GM12878 (cell line): ENCODE measurements around the gene TIGAR. TPM values are rescaled to one million over a fixed set of nuclear protein-coding genes. Genes with fewer than 3 reads are reported as not detected.

Experiments used
- ATAC-seq: fragments of 200-7000 bp; cut with Tn5 transposase; 3 replicates; pipeline ENCODE4 v1.9.1; 2020; ENCODE audit warnings: mild to moderate bottlenecking, moderate library complexity
- BruUV-seq: library from RNA; stranded (reverse); fragments of 400-500 nt; replicated peaks from 2 replicates; lab custom pipeline; 2021; lab: Mats Ljungman, UMichigan
- CTCF ChIA-PET: fragments of 300-600 bp; sonication (Branson Sonifier 250); formaldehyde crosslinking; extraction: SDS; loops from one replicate; lab custom pipeline; 2021; ENCODE audit warnings: inconsistent platforms; lab: Yijun Ruan, JAX
- POLR2A ChIA-PET: fragments of 350-600 bp; formaldehyde crosslinking; extraction: SDS; loops from one replicate; lab custom pipeline; 2021; ENCODE audit warnings: inconsistent platforms; lab: Charles Lee
- RAD21 ChIA-PET: fragments of 300-600 bp; sonication (Branson Sonifier 250); formaldehyde crosslinking; loops from one replicate; lab custom pipeline; 2023; ENCODE audit warnings: antibody characterized with exemption; ENCODE audit not compliant: unreplicated experiment; lab: Charles Lee
- SMC1A ChIA-PET: fragments of 300-600 bp; sonication (Branson Sonifier 250); formaldehyde crosslinking; loops from one replicate; lab custom pipeline; 2023; ENCODE audit not compliant: unreplicated experiment, uncharacterized antibody; lab: Charles Lee
- DNase-seq: peaks from one replicate; pipeline ENCODE4 v3.0.0-alpha.2; 2011; ENCODE audit warnings: low read depth, low spot score
- FAIRE-seq: peaks from 3 replicates; lab custom pipeline; 2011; peaks lifted over from hg19 to GRCh38; lab: Jason Lieb, UNC
- H2AFZ ChIP-seq: 2 replicates; pipeline ENCODE4 v1.6.0; 2011; ENCODE audit warnings: low read depth, low read length, control low read depth; ENCODE audit not compliant: control insufficient read depth
- H3K27ac ChIP-seq: 2 replicates; pipeline ENCODE4 v1.5.1; 2011; ENCODE audit warnings: control low read depth; ENCODE audit not compliant: control insufficient read depth, insufficient read depth
- H3K27me3 ChIP-seq, 2 experiments: replicated peaks in 1 of 2; 2 replicates each; pipeline versions ENCODE4 v1.6.0 to v1.6.1; 2011; ENCODE audit warnings: low read length in 1 of 2; ENCODE audit not compliant: control insufficient read depth in 2 of 2, insufficient read depth in 2 of 2
- H3K36me3 ChIP-seq, 2 experiments: 2 replicates each; pipeline ENCODE4 v1.5.1; 2011; ENCODE audit warnings: low read length in 1 of 2; ENCODE audit not compliant: control insufficient read depth in 2 of 2, insufficient read depth in 2 of 2
- H3K4me1 ChIP-seq: 2 replicates; pipeline ENCODE4 v1.6.1; 2011; ENCODE audit warnings: mild to moderate bottlenecking, low read length, moderate library complexity, mixed read lengths; ENCODE audit not compliant: control insufficient read depth, insufficient read depth
- H3K4me2 ChIP-seq: 2 replicates; pipeline ENCODE4 v1.6.0; 2011; ENCODE audit warnings: control low read depth; ENCODE audit not compliant: control insufficient read depth, insufficient read depth
- H3K4me3 ChIP-seq: fragments of 200-600 bp; sonication (generic); 2 replicates; pipeline ENCODE4 v1.5.1; 2016
- H3K79me2 ChIP-seq: 2 replicates; pipeline ENCODE4 v1.6.0; 2011; ENCODE audit warnings: low read length; ENCODE audit not compliant: control insufficient read depth, insufficient read depth
- H3K9ac ChIP-seq: 2 replicates; pipeline ENCODE4 v1.8.0; 2011; ENCODE audit warnings: low read length, control low read depth, mixed read lengths; ENCODE audit not compliant: control insufficient read depth, insufficient read depth
- H3K9me3 ChIP-seq: replicated peaks from 3 replicates; pipeline ENCODE4 v1.5.1; 2011; ENCODE audit warnings: mild to moderate bottlenecking, low read length; ENCODE audit not compliant: control insufficient read depth, insufficient read depth
- H4K20me1 ChIP-seq: 2 replicates; pipeline ENCODE4 v1.6.0; 2011; ENCODE audit not compliant: control insufficient read depth, insufficient read depth
- ATF7 ChIP-seq: fragments of 450-650 bp; IDR thresholded peaks from 2 replicates; pipeline ENCODE4 v1.6.1; 2016; ENCODE audit warnings: low read depth, mild to moderate bottlenecking
- POLR2AphosphoS5 ChIP-seq: IDR thresholded peaks from 2 replicates; pipeline ENCODE4 v1.6.1; 2011; ENCODE audit warnings: mild to moderate bottlenecking, low read length, inconsistent platforms
- SKIL ChIP-seq: fragments of 450-650 bp; IDR thresholded peaks from 2 replicates; pipeline ENCODE4 v1.6.1; 2017; ENCODE audit warnings: mild to moderate bottlenecking, low read depth, inconsistent platforms; ENCODE audit not compliant: poor library complexity, severe bottlenecking
- ZZZ3 ChIP-seq: IDR thresholded peaks from 2 replicates; pipeline ENCODE4 v1.6.1; 2011; ENCODE audit warnings: low read depth; ENCODE audit not compliant: control insufficient read depth, insufficient read length
- WGBS: methylation state at CpG from one replicate; pipeline ENCODE4 v1.1.6; 2016; ENCODE audit warnings: low lambda C conversion rate; ENCODE audit not compliant: insufficient replicate concordance, insufficient coverage; ENCODE audit errors: missing lambda C conversion rate; 5-methylcytosine and 5-hydroxymethylcytosine counted together
- in situ Hi-C: fragments of 300-500 bp; cut with MboI; formaldehyde crosslinking; loops from 9 replicates; pipeline ENCODE4 v1.14.3; 2018; ENCODE audit warnings: mixed read lengths
- intact Hi-C: fragments of 100-400 bp; cut with micrococcal nuclease; formaldehyde crosslinking; loops from one replicate; pipeline ENCODE4 v1.14.2; 2022; ENCODE audit not compliant: unreplicated experiment
- polyA plus RNA-seq, 11 experiments: library from polyadenylated mRNA; depleted of rRNA in 4 of 11; unstranded in 6 of 11; stranded (reverse) in 5 of 11; fragments of >200 nt; fragmentation: Nextera tagmentation in 4 of 11; fragmentation: Illumina TruSeq in 1 of 11; extraction: Ambion mirVana in 4 of 11; extraction: Trizol in 1 of 11; gene quantifications; 1 replicate in 1 of 11; 2 replicates in 10 of 11; pipeline versions ENCODE4 v1.2.1 to v1.2.3, GENCODE V29; 2011 to 2016; ENCODE audit warnings: inconsistent platforms in 2 of 11, missing spikeins in 2 of 11, low read depth in 1 of 11
- total RNA-seq, 4 experiments: library from RNA; depleted of rRNA in 3 of 4; stranded (reverse); fragments of >200 nt in 3 of 4; fragmentation: Illumina TruSeq in 1 of 4; extraction: Trizol in 1 of 4; gene quantifications; 2 replicates each; pipeline versions ENCODE4 v1.2.1 to v1.2.3, GENCODE V29; 2013 to 2021

Gene TIGAR
- total and polyA plus RNA-seq, 10 of the 15 experiments (the other 5 are each of a cell fraction or from before 2014, with no cell fraction given), result 7.6 to 45.7 (median 16.5) TPM

- intact Hi-C loops, result loop anchor here (10.0 kb wide), 1 partner anchor 310 kb away; no protein-coding TSS in a partner anchor
- peaks cover 23% of the 10 kb centered on the region for H3K4me1 ChIP-seq
- peak overlapping the region; percentile 96 for H3K9ac ChIP-seq
- DNase-seq, result no peak
- TF ChIP-seq ZZZ3, result no peak
- 0 out of 2 replicates have a peak, but pooled peaks have one; percentile 8 for TF ChIP-seq ATF7
- H4K20me1 ChIP-seq, result peaks cover 16% of the 10 kb centered on the region
- SMC1A ChIA-PET, result interaction anchor here (0.7 to 14.5 kb wide), 16 partner anchors 13 to 390 kb away, joined by 3 to 344 read pairs (median 14); no protein-coding TSS in a partner anchor
- peak overlapping the region; percentile 86 for H3K27ac ChIP-seq
- H3K4me3 ChIP-seq, result peak overlapping the region; percentile 99
- H2AFZ ChIP-seq, result no peak overlapping the region
- no peaks in the 10 kb centered on the region for H3K9me3 ChIP-seq
- CTCF ChIA-PET, result interaction anchor here (0.6 to 13.0 kb wide), 19 partner anchors 12 to 402 kb away, joined by 3 to 184 read pairs (median 13); partner anchors contain the start of gene PARP11
- peak overlapping the region; percentile 76; the same call in 1 of the 2 replicates for H3K4me2 ChIP-seq
- no TSS peak for BruUV-seq
- H3K79me2 ChIP-seq, result peaks cover 82% of the 10 kb centered on the region
- 6% methylated on average over 35 of the region's 43 CpGs for WGBS
- in situ Hi-C loops, result loop anchor here (5.0 to 10.0 kb wide), 4 partner anchors 130 to 388 kb away; no protein-coding TSS in a partner anchor
- POLR2A ChIA-PET, result interaction anchor here (0.6 to 12.1 kb wide), 7 partner anchors 13 to 167 kb away, joined by 3 to 193 read pairs (median 7); no protein-coding TSS in a partner anchor
- no peaks in the 10 kb centered on the region for H3K27me3 ChIP-seq
- no peak for FAIRE-seq
- RAD21 ChIA-PET, result interaction anchor here (0.7 to 5.7 kb wide), 17 partner anchors 13 to 390 kb away, joined by 3 to 93 read pairs (median 19); no protein-coding TSS in a partner anchor
- no peak for ATAC-seq
- H3K36me3 ChIP-seq, result peaks cover 11 to 26% of the 10 kb centered on the region in 2 experiments
Measured at GRCh38 chr12:4275016-4275869, 45.8 kb upstream of the TIGAR start.

- H3K9ac ChIP-seq, result peak overlapping the region; percentile 96
- 89% methylated on average over 14 of the region's 14 CpGs for WGBS
- ChIA-PET POLR2A (interaction anchor here (0.6 to 12.1 kb wide), 11 partner anchors 8 to 281 kb away, joined by 3 to 193 read pairs (median 4); no protein-coding TSS in a partner anchor), SMC1A (interaction anchor here (0.6 to 14.5 kb wide), 26 partner anchors 8 to 391 kb away, joined by 3 to 344 read pairs (median 7); no protein-coding TSS in a partner anchor), RAD21 (interaction anchor here (0.8 to 5.7 kb wide), 22 partner anchors 7 to 402 kb away, joined by 3 to 93 read pairs (median 16); partner anchors contain the start of gene PARP11), CTCF (interaction anchor here (0.9 to 13.0 kb wide), 33 partner anchors 8 to 402 kb away, joined by 3 to 184 read pairs (median 6); partner anchors contain the start of gene PARP11)
- peaks cover 24% of the 10 kb centered on the region for H3K4me1 ChIP-seq
- ATAC-seq (no peak), DNase-seq (no peak), FAIRE-seq (peak; percentile 31)
- H3K79me2 ChIP-seq, result peaks cover 87% of the 10 kb centered on the region
- intact Hi-C loops (loop anchor here (2.0 to 10.0 kb wide), 2 partner anchors 157 to 311 kb away; no protein-coding TSS in a partner anchor), in situ Hi-C loops (loop anchor here (5.0 to 10.0 kb wide), 4 partner anchors 131 to 389 kb away; no protein-coding TSS in a partner anchor)
- H3K27ac ChIP-seq, result peak overlapping the region; percentile 86
- no TSS peak for BruUV-seq
- H3K9me3 ChIP-seq, result no peaks in the 10 kb centered on the region
- H2AFZ ChIP-seq, result no peak overlapping the region
- TF ChIP-seq POLR2AphosphoS5, result 0 out of 2 replicates have a peak, but pooled peaks have one; percentile 4
- TF ChIP-seq SKIL, result peak; percentile 27
- no peak for TF ChIP-seq ZZZ3
- 0 out of 2 replicates have a peak, but pooled peaks have one; percentile 7 for TF ChIP-seq ATF7
- H4K20me1 ChIP-seq, result peaks cover 19% of the 10 kb centered on the region
- H3K4me2 ChIP-seq, result peak overlapping the region; percentile 76
- H3K27me3 ChIP-seq, result no peaks in the 10 kb centered on the region
- H3K36me3 ChIP-seq, result peaks cover 17 to 32% of the 10 kb centered on the region in 2 experiments
- peak overlapping the region; percentile 99 for H3K4me3 ChIP-seq
Measured at GRCh38 chr12:4275870-4276301, 45.1 kb upstream of the TIGAR start.
